HCT116 (cell line): ENCODE data around the gene PHF21A. TPM values are rescaled to one million over a fixed set of nuclear protein-coding genes. Genes with fewer than 3 reads are reported as not detected.

Source experiments
- ATAC-seq: fragments of 200-7000 bp; cut with Tn5 transposase; 2 replicates; pipeline ENCODE4 v1.9.1; 2020; ENCODE audit warnings: mild to moderate bottlenecking, moderate library complexity
- BruUV-seq: library from RNA; stranded (reverse); fragments of 400-500 nt; replicated peaks from 2 replicates; lab custom pipeline; 2021; lab: Mats Ljungman, UMichigan
- CTCF ChIA-PET: fragments of 300-600 bp; sonication (Branson Sonifier 250); formaldehyde crosslinking; loops from one replicate; lab custom pipeline; 2021; ENCODE audit warnings: antibody characterized with exemption; lab: Charles Lee
- POLR2A ChIA-PET: fragments of 300-600, 350-600 bp; sonication (Branson Sonifier 250); formaldehyde crosslinking; loops from one replicate; lab custom pipeline; 2021; ENCODE audit warnings: antibody characterized with exemption; lab: Charles Lee
- RAD21 ChIA-PET, 2 experiments: fragments of 300-600 bp; sonication (Branson Sonifier 250); formaldehyde crosslinking; loops; one replicate each; lab custom pipeline; 2023; ENCODE audit warnings: low total read pairs in 2 of 2; ENCODE audit not compliant: uncharacterized antibody in 2 of 2, unreplicated experiment in 2 of 2, low non-redundant PET in 1 of 2; lab: Charles Lee
- DNase-seq: peaks from one replicate; pipeline ENCODE4 v3.0.0-alpha.2; 2010; ENCODE audit warnings: low read depth, low spot score
- H2AFZ ChIP-seq: fragments of 200-600 bp; shearing (Covaris generic), sonication (generic); 2 replicates; pipeline ENCODE4 v1.6.1; 2017; ENCODE audit warnings: low read depth, mixed run types, mixed read lengths, antibody characterized with exemption, low read length; ENCODE audit not compliant: poor library complexity, severe bottlenecking
- H3K27ac ChIP-seq: 2 replicates; pipeline ENCODE4 v1.5.1; 2012; ENCODE audit warnings: low read depth, low read length
- H3K27me3 ChIP-seq: fragments of 200-600 bp; sonication (generic); 2 replicates; pipeline ENCODE4 v1.6.1; 2016; ENCODE audit warnings: mixed run types, low read length, mixed read lengths; ENCODE audit not compliant: insufficient read depth
- H3K36me3 ChIP-seq, 2 experiments: fragments of 200-500 bp in 1 of 2; fragments of 200-600 bp in 1 of 2; sonication (Bioruptor generic) in 1 of 2; sonication (generic) in 1 of 2; 2 replicates each; pipeline versions ENCODE4 v1.5.1 to v1.6.1; 2014 to 2016; ENCODE audit warnings: low read length in 2 of 2, inconsistent platforms in 1 of 2, mixed read lengths in 1 of 2, mixed run types in 1 of 2; ENCODE audit not compliant: insufficient read depth in 2 of 2, control insufficient read depth in 1 of 2
- H3K4me1 ChIP-seq, 2 experiments: fragments of 200-600 bp in 1 of 2; sonication (generic) in 1 of 2; 2 replicates each; pipeline versions ENCODE4 v1.5.1 to v1.6.1; 2012 to 2017; ENCODE audit warnings: low read length in 2 of 2, inconsistent platforms in 1 of 2, mild to moderate bottlenecking in 1 of 2, mixed read lengths in 1 of 2, mixed run types in 1 of 2, moderate library complexity in 1 of 2; ENCODE audit not compliant: insufficient read depth in 2 of 2, control insufficient read depth in 1 of 2
- H3K4me2 ChIP-seq: fragments of 200-600 bp; sonication (generic); 2 replicates; pipeline ENCODE4 v1.6.1; 2017; ENCODE audit warnings: mixed run types, low read length, mixed read lengths
- H3K4me3 ChIP-seq, 2 experiments: fragments of 200-600 bp in 1 of 2; sonication (generic) in 1 of 2; replicated peaks in 1 of 2; 2 replicates each; pipeline ENCODE4 v1.5.1; 2011 to 2016; ENCODE audit warnings: low read length in 2 of 2, control low read depth in 1 of 2, low read depth in 1 of 2, mild to moderate bottlenecking in 1 of 2, mixed read lengths in 1 of 2, mixed run types in 1 of 2
- H3K79me2 ChIP-seq: fragments of 200-600 bp; sonication (generic); 2 replicates; pipeline ENCODE4 v1.6.1; 2017; ENCODE audit warnings: mild to moderate bottlenecking, mixed run types, low read length, moderate library complexity, mixed read lengths; ENCODE audit not compliant: insufficient read depth
- H3K9ac ChIP-seq: fragments of 200-600 bp; sonication (generic); 2 replicates; pipeline ENCODE4 v1.6.1; 2016; ENCODE audit warnings: low read length, mixed read lengths
- H3K9me2 ChIP-seq: fragments of 200-600 bp; sonication (generic), shearing (Covaris generic); 2 replicates; pipeline ENCODE4 v1.6.1; 2017; ENCODE audit warnings: mixed run types, mild to moderate bottlenecking, moderate library complexity; ENCODE audit not compliant: insufficient read depth
- H3K9me3 ChIP-seq, 2 experiments: fragments of 200-500 bp in 1 of 2; fragments of 200-600 bp in 1 of 2; sonication (Bioruptor generic) in 1 of 2; sonication (generic) in 1 of 2; 2 replicates each; pipeline ENCODE4 v1.6.1; 2014 to 2017; ENCODE audit warnings: low read length in 2 of 2, mixed read lengths in 2 of 2, inconsistent platforms in 1 of 2, low read depth in 1 of 2, mild to moderate bottlenecking in 1 of 2, mixed run types in 1 of 2, moderate library complexity in 1 of 2; ENCODE audit not compliant: control insufficient read depth in 1 of 2, insufficient read depth in 1 of 2
- H4K20me1 ChIP-seq: fragments of 200-600 bp; sonication (generic), shearing (Covaris generic); 2 replicates; pipeline ENCODE4 v1.6.1; 2017; ENCODE audit warnings: mixed run types, mild to moderate bottlenecking, moderate library complexity; ENCODE audit not compliant: insufficient read depth
- ATF3 ChIP-seq: IDR thresholded peaks from 2 replicates; pipeline ENCODE4 v1.6.1; 2012
- CBX3 ChIP-seq: IDR thresholded peaks from 2 replicates; pipeline ENCODE4 v1.6.1; 2012; ENCODE audit warnings: low read depth
- CEBPB ChIP-seq: IDR thresholded peaks from 2 replicates; pipeline ENCODE4 v1.6.1; 2012; ENCODE audit warnings: low read depth
- EGR1 ChIP-seq: IDR thresholded peaks from 2 replicates; pipeline ENCODE4 v1.6.1; 2012; ENCODE audit warnings: low read depth
- EZH2 ChIP-seq: fragments of 200-600 bp; sonication (generic); IDR thresholded peaks from 2 replicates; pipeline ENCODE4 v1.6.1; 2017; ENCODE audit warnings: antibody characterized with exemption, mixed run types
- EZH2phosphoT487 ChIP-seq: fragments of 200-600 bp; IDR thresholded peaks from 2 replicates; pipeline ENCODE4 v1.6.1; 2018; ENCODE audit warnings: antibody characterized with exemption, borderline replicate concordance
- FOSL1 ChIP-seq: IDR thresholded peaks from 2 replicates; pipeline ENCODE4 v1.6.1; 2012; ENCODE audit warnings: low read depth
- JUND ChIP-seq: IDR thresholded peaks from 2 replicates; pipeline ENCODE4 v1.6.1; 2012
- MAX ChIP-seq: IDR thresholded peaks from 2 replicates; pipeline ENCODE4 v1.6.1; 2012
- POLR2A ChIP-seq: IDR thresholded peaks from 2 replicates; pipeline ENCODE4 v1.7.0; 2011; ENCODE audit warnings: borderline replicate concordance; ENCODE audit not compliant: insufficient read depth, insufficient read length; ENCODE audit errors: extremely low read depth
- POLR2AphosphoS5 ChIP-seq: IDR thresholded peaks from 2 replicates; pipeline ENCODE4 v1.6.1; 2011; ENCODE audit warnings: mild to moderate bottlenecking, low read depth, low read length, moderate library complexity
- RAD21 ChIP-seq: IDR thresholded peaks from 2 replicates; pipeline ENCODE4 v1.6.1; 2012; ENCODE audit warnings: low read depth, mild to moderate bottlenecking
- SIN3A ChIP-seq: IDR thresholded peaks from 2 replicates; pipeline ENCODE4 v1.6.1; 2012; ENCODE audit warnings: low read depth
- SP1 ChIP-seq: IDR thresholded peaks from 2 replicates; pipeline ENCODE4 v1.6.1; 2012; ENCODE audit warnings: low read depth
- SRF ChIP-seq: IDR thresholded peaks from 2 replicates; pipeline ENCODE4 v1.6.1; 2012; ENCODE audit warnings: low read depth
- YY1 ChIP-seq: IDR thresholded peaks from 2 replicates; pipeline ENCODE4 v1.6.1; 2011; ENCODE audit warnings: low read length, low read depth, moderate library complexity, mild to moderate bottlenecking; ENCODE audit not compliant: insufficient replicate concordance; ENCODE audit errors: extremely low read depth
- ZFX ChIP-seq: fragments of 450-650 bp; IDR thresholded peaks from 2 replicates; pipeline ENCODE4 v1.6.1; 2017
- ZNF274 ChIP-seq: fragments of 200-500 bp; sonication (Bioruptor generic); IDR thresholded peaks from 2 replicates; pipeline ENCODE4 v1.6.1; 2014; ENCODE audit warnings: mild to moderate bottlenecking, low read depth, low read length, inconsistent platforms
- intact Hi-C: fragments of 100-400 bp; cut with micrococcal nuclease; formaldehyde crosslinking; loops from 2 replicates; pipeline ENCODE4 v1.10.0; 2022
- total RNA-seq: library from RNA; stranded (reverse); gene quantifications from one replicate; pipeline ENCODE4 v1.2.1, GENCODE V29; 2021; ENCODE audit not compliant: unreplicated experiment
- TF ChIP-seq, protein P1 (sequence below): IDR thresholded peaks from 2 replicates; pipeline ENCODE4 v1.6.1; 2012; ENCODE audit warnings: low read depth

Gene PHF21A
- total RNA-seq, 1 experiment from 2014 or later, result 27.0 TPM

GRCh38 chr11:45997599-45997998, 123.7 kb downstream of the PHF21A start:
- no peak overlapping the region for H2AFZ ChIP-seq
- POLR2A ChIA-PET, result no interaction called here
- H4K20me1 ChIP-seq, result peaks cover 4% of the 10 kb centered on the region; the same call in 1 of the 2 replicates
- no peaks in the 10 kb centered on the region for H3K9me2 ChIP-seq
- no peaks in the 10 kb centered on the region for H3K4me1 ChIP-seq
- H3K4me3 ChIP-seq, result no peak overlapping the region
- H3K27me3 ChIP-seq, result no peaks in the 10 kb centered on the region
- no peak for TF ChIP-seq POLR2A
- TF ChIP-seq ZNF274, result no peak
- no peak for TF ChIP-seq EZH2phosphoT487
- no peak for TF ChIP-seq ZFX
- TF ChIP-seq MAX, result no peak
- RAD21 ChIA-PET, result no interaction called here
- no peak for ATAC-seq
- no peak overlapping the region for H3K9ac ChIP-seq
- no peaks in the 10 kb centered on the region for H3K36me3 ChIP-seq
- intact Hi-C loops, result no loop called here
- no peaks in the 10 kb centered on the region for H3K79me2 ChIP-seq
- BruUV-seq, result no TSS peak
- H3K9me3 ChIP-seq, result no peaks in the 10 kb centered on the region
- H3K27ac ChIP-seq, result no peak overlapping the region
- H3K4me2 ChIP-seq, result no peak overlapping the region
- DNase-seq, result no peak
- CTCF ChIA-PET, result no interaction called here

DNA sequence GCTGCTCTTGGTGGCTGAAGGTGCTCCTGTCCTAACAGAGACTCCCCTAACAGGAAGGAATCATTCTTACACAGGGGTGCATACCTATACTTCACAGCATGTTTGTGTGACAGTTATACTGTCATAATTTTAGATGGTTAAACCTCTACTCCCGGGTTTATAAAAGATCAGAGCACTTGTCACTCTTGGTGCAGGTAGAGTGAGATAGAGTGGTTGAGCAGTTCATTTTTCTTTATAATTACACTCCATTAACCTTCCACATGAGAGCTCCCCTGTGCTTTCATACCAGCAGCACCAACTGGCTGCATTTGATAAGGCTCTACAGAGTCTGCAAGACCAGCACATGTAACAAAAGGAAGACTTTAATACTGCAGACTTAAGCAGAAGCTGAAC, 125.9 kb downstream of the PHF21A start:
- ATAC-seq (no peak), DNase-seq (no peak)
- Histone ChIP-seq H3K79me2 (no peaks in the 10 kb centered on the region), H3K36me3 (no peaks in the 10 kb centered on the region), H3K4me2 (no peak overlapping the region), H3K9ac (no peak overlapping the region), H3K9me3 (no peaks in the 10 kb centered on the region), H3K27me3 (no peaks in the 10 kb centered on the region), H3K4me1 (no peaks in the 10 kb centered on the region), H3K9me2 (no peaks in the 10 kb centered on the region), H2AFZ (no peak overlapping the region), H3K4me3 (no peak overlapping the region), H4K20me1 (no peaks in the 10 kb centered on the region), H3K27ac (no peak overlapping the region)
- TF ChIP-seq FOSL1 (no peak), CEBPB (no peak), CBX3 (no peak), JUND (no peak), EZH2 (no peak), POLR2A (no peak), RAD21 (no peak), SIN3A (no peak), SP1 (no peak), EGR1 (no peak), ATF3 (no peak), POLR2AphosphoS5 (no peak), YY1 (no peak), ZNF274 (no peak), MAX (no peak), ZFX (no peak), SRF (no peak), EZH2phosphoT487 (no peak)
- TF ChIP-seq, protein P1, sequence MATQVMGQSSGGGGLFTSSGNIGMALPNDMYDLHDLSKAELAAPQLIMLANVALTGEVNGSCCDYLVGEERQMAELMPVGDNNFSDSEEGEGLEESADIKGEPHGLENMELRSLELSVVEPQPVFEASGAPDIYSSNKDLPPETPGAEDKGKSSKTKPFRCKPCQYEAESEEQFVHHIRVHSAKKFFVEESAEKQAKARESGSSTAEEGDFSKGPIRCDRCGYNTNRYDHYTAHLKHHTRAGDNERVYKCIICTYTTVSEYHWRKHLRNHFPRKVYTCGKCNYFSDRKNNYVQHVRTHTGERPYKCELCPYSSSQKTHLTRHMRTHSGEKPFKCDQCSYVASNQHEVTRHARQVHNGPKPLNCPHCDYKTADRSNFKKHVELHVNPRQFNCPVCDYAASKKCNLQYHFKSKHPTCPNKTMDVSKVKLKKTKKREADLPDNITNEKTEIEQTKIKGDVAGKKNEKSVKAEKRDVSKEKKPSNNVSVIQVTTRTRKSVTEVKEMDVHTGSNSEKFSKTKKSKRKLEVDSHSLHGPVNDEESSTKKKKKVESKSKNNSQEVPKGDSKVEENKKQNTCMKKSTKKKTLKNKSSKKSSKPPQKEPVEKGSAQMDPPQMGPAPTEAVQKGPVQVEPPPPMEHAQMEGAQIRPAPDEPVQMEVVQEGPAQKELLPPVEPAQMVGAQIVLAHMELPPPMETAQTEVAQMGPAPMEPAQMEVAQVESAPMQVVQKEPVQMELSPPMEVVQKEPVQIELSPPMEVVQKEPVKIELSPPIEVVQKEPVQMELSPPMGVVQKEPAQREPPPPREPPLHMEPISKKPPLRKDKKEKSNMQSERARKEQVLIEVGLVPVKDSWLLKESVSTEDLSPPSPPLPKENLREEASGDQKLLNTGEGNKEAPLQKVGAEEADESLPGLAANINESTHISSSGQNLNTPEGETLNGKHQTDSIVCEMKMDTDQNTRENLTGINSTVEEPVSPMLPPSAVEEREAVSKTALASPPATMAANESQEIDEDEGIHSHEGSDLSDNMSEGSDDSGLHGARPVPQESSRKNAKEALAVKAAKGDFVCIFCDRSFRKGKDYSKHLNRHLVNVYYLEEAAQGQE, result no peak
- intact Hi-C loops, result no loop called here
- ChIA-PET POLR2A (no interaction called here), RAD21 (interaction anchor here in 1 of 2 experiments (0.6 kb wide), 1 partner anchor 324 kb away, joined by 3 read pairs; no protein-coding TSS in a partner anchor), CTCF (interaction anchor here (1.2 to 2.0 kb wide), 3 partner anchors 11 to 123 kb away, joined by 3 to 12 read pairs (median 3); no protein-coding TSS in a partner anchor)
- BruUV-seq, result no TSS peak
